Measurements from ENCODE around the gene MPHOSPH9.

The MPHOSPH9 gene

GRCh38 chr12:123115409-123116121, 117.4 kb downstream of the MPHOSPH9 start:
- no peak for TF ChIP-seq CTCF (conservative IDR thresholded peaks at IDR 0.05; ENCODE audit: low read depth)
- peak overlapping the region; percentile 24; the same call in 1 of the 2 replicates for H3K27ac ChIP-seq
- ChIA-PET CTCF (interaction anchor here (0.6 kb wide), 1 partner anchor 12 kb away, joined by 3 read pairs; no protein-coding TSS in a partner anchor), POLR2A (ENCODE audit: low non-redundant PET) (no interaction called here)
- peak; percentile 36 for DNase-seq (ENCODE audit: low spot score)

- POLR2A ChIA-PET (ENCODE audit: low non-redundant PET) = no interaction called here
- CTCF ChIA-PET = interaction anchor here (0.6 to 1.0 kb wide), 2 partner anchors 11 to 71 kb away, joined by 3 to 9 read pairs; no protein-coding TSS in a partner anchor
Observed at GRCh38 chr12:123114304-123115083, 118.4 kb downstream of the MPHOSPH9 start.

GRCh38 chr12:123113026-123113425, 119.9 kb downstream of the MPHOSPH9 start:
- ChIA-PET CTCF (interaction anchor here (0.6 kb wide), 1 partner anchor 256 kb away, joined by 3 read pairs; no protein-coding TSS in a partner anchor), POLR2A (ENCODE audit: low non-redundant PET) (no interaction called here)
- DNase-seq (ENCODE audit: low spot score) = no peak
- TF ChIP-seq CTCF (conservative IDR thresholded peaks at IDR 0.05; ENCODE audit: low read depth) = no peak
- no peak overlapping the region for H3K27ac ChIP-seq

More at GRCh38 chr12:123114304-123115083, 118.4 kb downstream of the MPHOSPH9 start:
- DNase-seq (ENCODE audit: low spot score) = no peak
- no peak overlapping the region for H3K27ac ChIP-seq
- TF ChIP-seq CTCF (conservative IDR thresholded peaks at IDR 0.05; ENCODE audit: low read depth) = no peak

- H3K27ac ChIP-seq = no peak overlapping the region
- DNase-seq (ENCODE audit: low spot score) = no peak
- ChIA-PET POLR2A (ENCODE audit: low non-redundant PET) (no interaction called here), CTCF (interaction anchor here (0.7 kb wide), 1 partner anchor 821 kb away, joined by 3 read pairs; no protein-coding TSS in a partner anchor)
- TF ChIP-seq CTCF (conservative IDR thresholded peaks at IDR 0.05; ENCODE audit: low read depth) = no peak
Observed at GRCh38 chr12:123111498-123112165, 121.3 kb downstream of the MPHOSPH9 start.

- ChIA-PET POLR2A (ENCODE audit: low non-redundant PET) (no interaction called here), CTCF (no interaction called here)
- no peak for TF ChIP-seq CTCF (conservative IDR thresholded peaks at IDR 0.05; ENCODE audit: low read depth)
- no peak overlapping the region for H3K27ac ChIP-seq
- DNase-seq (ENCODE audit: low spot score) = no peak
Observed at GRCh38 chr12:123109319-123109772, 123.6 kb downstream of the MPHOSPH9 start.

GRCh38 chr12:123108682-123109066, 124.3 kb downstream of the MPHOSPH9 start:
- TF ChIP-seq CTCF (conservative IDR thresholded peaks at IDR 0.05; ENCODE audit: low read depth) = no peak
- ChIA-PET CTCF (no interaction called here), POLR2A (ENCODE audit: low non-redundant PET) (no interaction called here)
- no peak for DNase-seq (ENCODE audit: low spot score)
- no peak overlapping the region for H3K27ac ChIP-seq
